Neural progenitor cell (in vitro differentiated cells): ENCODE results near the gene ATP1A1.

ENCODE experiments used
- CTCF ChIP-seq: fragments of 200-600 bp; sonication (generic); IDR thresholded peaks from 2 replicates; pipeline ENCODE4 v1.5.1; 2017; ENCODE audit warnings: antibody characterized with exemption, mild to moderate bottlenecking
- EZH2 ChIP-seq: fragments of 200-600 bp; sonication (generic); IDR thresholded peaks from 2 replicates; pipeline ENCODE4 v1.6.1; 2017; ENCODE audit warnings: antibody characterized with exemption, mild to moderate bottlenecking, moderate library complexity

DNA sequence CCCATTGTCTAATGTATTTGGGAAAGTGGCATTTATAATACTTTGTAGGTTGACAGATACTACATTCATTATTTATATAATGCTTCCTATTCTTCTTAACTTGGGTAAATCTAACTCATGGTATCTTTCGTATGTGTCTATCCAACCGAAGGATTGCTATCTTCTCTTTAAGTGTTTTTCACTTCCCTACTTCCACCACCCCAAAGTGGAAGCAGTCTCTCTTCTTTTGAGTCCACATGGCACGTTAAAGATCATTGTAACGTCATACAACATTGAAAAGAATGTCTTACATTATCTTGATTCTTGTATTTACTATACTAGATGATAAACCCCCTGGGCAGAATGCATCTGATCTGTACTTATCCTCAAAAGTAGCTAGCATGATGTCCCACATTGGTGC, 21.2 kb downstream of the ATP1A1 start:
- TF ChIP-seq CTCF (no peak), EZH2 (no peak)
